ENCODE results near the gene ZNF792.
"Not testable (repeated sequence)": the region's sequence is repeated elsewhere in the genome, so short reads cannot be mapped to it uniquely, and the experiment has no call there.

Gene ZNF792

GRCh38 chr19:34998777-34999497 is 34.9 kb upstream of the ZNF792 start:
- no peak for DNase-seq

DNA sequence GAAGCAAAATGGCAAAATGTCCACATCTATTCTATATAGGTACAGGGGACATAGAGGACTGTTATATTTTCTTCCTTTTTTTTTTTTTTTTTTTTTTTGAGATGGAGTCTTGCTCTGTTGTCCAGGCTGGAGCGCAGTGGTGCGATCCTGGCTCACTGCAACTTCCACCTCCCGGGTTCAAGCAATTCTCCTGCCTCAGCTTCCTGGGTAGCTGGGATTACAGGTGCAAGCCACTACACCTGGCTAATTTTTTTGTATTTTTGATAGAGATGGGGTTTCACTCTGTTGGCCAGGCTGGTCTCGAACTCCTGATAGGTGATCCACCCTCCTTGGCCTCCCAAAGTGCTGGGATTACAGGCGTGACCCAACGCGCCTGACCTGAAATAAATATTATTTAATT is 34.2 kb upstream of the ZNF792 start:
- DNase-seq, result not testable (repeated sequence)

DNA sequence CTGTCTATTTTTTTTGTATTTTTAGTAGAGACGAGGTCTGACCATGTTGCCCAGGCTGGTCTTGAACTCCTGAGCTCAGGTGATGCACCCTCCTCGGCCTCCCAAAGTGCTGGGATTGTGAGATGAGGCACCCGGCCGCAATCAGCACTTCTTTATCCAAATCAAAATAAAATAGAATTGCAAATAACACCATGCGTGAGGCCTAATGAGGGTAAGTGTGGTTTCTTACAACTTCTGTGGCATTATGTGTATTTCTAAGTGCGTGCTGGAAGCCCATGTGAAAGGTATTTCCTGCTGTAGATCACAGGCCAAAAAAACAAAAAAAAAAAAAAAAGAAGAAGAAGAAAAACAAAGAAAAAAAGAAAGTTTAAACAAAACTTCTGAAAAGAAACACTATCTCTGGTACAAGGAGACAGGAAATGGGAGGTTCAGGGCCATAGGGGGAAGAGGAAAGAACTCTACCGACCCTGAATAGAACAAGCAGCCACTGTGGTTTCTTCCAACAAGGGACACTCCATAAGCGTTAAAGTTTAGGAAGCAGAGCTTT is 33.1 kb upstream of the ZNF792 start:
- no peak for DNase-seq

GRCh38 chr19:34995551-34995950 is 31.5 kb upstream of the ZNF792 start:
- no peak for DNase-seq

GRCh38 chr19:34994643-34995541 is 30.9 kb upstream of the ZNF792 start:
- DNase-seq, result no peak

GRCh38 chr19:34994286-34994642 is 30.2 kb upstream of the ZNF792 start:
- DNase-seq, result no peak

- DNase-seq, result not testable (repeated sequence)
Measured at GRCh38 chr19:34992582-34992981, 28.6 kb upstream of the ZNF792 start.

DNA sequence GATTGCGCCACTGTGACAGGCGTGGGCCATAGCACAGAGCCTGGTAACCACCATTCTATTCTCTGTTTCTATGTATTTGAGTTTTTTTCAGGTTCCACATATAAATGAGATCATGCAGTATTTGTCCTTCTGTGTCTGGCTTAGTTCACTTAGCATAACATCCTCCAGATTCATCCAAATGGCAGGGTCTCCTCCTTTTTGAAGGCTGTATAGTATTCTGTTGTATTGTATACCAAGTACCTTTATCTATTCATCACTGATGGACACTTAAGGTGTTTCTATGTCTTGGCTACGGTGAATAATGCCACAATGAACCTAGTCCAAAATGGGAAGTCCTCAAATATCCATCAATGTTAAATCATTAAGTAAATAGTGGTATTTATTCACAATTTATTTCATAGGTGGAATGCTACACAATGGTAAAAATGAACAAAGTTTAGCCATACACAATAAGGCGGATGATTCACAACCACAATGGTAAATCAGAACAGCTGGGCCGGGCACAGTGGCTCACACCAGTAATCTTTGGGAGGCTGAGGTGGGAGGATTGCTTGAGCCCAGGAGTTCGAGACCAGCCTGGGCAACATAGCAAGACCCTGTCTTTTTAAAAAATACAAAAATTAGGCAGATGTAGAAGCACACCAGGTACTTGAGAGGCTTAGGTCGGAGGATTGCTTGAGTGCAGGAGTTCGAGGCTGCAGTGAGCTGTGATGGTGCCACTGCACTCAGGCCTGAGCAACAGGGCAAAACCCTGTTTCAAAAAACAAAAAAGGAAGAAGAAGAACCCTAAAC is 27.7 kb upstream of the ZNF792 start:
- no peak for DNase-seq

GRCh38 chr19:34990578-34991192 is 26.7 kb upstream of the ZNF792 start:
- no peak for DNase-seq

DNA sequence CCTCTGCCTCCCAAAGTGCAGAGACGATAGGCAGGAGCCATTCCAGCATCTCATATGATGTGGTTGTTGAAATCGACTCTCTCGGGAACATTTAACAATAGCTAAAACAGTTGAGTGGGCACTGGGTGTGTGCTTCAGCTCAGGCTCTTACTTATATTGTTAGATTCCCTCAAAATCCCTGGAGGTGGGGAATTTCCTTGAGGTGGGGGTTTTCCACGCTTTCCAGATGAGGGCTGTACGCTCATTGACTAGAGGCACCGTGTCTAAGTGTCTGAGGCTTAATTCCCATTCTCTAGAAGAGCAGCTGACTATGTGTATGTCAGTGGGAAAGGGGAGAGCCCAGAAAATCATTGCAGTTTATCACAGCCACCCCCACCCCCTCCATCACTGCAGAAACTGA is 25.3 kb upstream of the ZNF792 start:
- DNase-seq, result no peak

DNA sequence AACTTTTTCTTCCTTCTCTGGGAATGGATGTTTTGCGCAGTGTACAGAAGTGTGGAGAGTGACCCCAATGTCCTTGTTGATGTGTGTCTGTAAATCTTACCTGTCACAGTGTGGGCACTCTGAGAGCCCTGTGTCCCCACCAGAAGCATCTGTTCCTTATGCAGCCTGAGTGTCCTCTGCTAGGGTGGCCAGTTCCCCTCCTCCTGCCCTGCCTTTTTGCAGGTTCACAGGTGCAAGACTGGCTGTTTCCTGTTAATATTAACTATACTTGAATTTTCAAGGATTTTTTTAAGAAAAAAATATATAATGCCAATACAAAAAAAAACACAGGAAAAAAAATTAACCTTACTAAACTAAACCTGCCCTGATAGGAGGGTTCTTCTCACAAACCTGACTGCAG is 24.1 kb upstream of the ZNF792 start:
- no peak for DNase-seq

GRCh38 chr19:34985249-34986022 is 21.4 kb upstream of the ZNF792 start:
- no peak for DNase-seq

GRCh38 chr19:34984287-34984686 is 20.3 kb upstream of the ZNF792 start:
- no peak for DNase-seq

DNA sequence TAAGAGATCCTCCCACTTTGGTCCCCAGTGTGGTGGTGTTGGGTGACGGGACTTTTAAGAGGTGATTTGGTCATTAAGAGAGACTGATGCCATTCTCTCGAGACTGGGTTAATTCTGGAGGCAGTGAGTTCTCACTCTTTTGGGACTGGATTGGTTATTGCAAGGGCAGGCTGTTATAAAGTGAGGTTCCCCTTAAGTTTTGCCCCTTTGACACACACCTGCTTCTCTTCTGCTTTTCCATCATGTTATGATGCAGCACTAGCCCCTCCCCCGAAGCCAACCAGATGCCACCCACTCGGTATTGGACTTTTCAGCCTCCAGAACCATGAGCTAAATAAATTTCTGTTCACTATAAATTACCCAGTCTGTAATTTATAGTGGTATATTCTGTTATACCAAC is 19.8 kb upstream of the ZNF792 start:
- DNase-seq, result no peak

GRCh38 chr19:34982275-34982674 is 18.2 kb upstream of the ZNF792 start:
- no peak for DNase-seq

GRCh38 chr19:34979819-34980640 is 16.0 kb upstream of the ZNF792 start:
- no peak for DNase-seq

GRCh38 chr19:34976611-34977010 is 12.6 kb upstream of the ZNF792 start:
- no peak for DNase-seq

DNA sequence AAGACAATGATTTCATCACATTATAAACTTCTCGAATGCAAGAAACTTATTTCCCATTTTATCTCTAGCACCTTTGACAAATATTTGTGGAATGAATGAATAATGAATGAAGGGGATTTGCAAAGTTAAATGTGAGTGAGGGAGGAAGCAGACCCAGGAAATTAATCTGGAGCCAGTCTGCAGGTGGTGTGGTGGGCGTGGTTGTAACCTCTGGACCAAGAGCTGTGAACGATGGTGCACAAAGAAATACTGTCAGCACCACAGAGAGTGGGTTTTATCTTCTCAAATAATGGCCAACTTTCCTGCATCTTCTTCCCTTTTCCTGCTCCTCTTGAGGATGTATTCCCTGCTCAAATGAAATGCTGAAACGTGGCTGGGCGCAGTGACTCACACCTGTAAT is 11.0 kb upstream of the ZNF792 start:
- DNase-seq, result no peak

DNA sequence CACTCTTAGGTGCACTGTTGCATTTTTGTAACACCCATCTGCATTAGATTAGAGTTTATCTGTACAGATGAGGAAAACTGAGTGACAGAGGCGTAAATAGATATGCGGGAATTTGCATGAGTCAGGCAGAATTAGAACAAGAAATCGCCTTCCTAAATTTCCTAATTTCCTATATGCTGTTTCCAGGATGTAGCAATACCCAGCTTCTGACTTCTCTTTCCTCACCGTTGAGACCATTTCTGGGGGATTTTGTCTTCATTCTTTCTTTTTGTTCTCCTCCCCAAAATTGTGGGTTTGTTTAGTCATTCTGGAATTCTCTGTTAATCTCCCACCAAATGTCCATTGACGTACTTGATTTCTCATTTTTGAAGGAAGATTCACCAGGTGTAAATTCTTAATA is 10.6 kb upstream of the ZNF792 start:
- DNase-seq, result no peak

GRCh38 chr19:34972163-34972705 is 8.2 kb upstream of the ZNF792 start:
- DNase-seq, result no peak

Measured in activated effector memory CD4-positive, alpha-beta T cell treated with Interleukin-2 at 50 U/mL for 16 hours (primary cell).